Measurements from ENCODE around the gene ZFP36L2.

Gene ZFP36L2

GRCh38 chr2:43246641-43247040, 20.2 kb upstream of the ZFP36L2 start:
- no peak for DNase-seq (ENCODE audit: low read depth)

- no peak for DNase-seq (ENCODE audit: low read depth)
Observed at GRCh38 chr2:43241558-43241957, 15.2 kb upstream of the ZFP36L2 start.

- no peak for DNase-seq (ENCODE audit: low read depth)
Observed at GRCh38 chr2:43240766-43241150, 14.4 kb upstream of the ZFP36L2 start.

- DNase-seq (ENCODE audit: low read depth) = no peak
Observed at GRCh38 chr2:43239981-43240765, 13.8 kb upstream of the ZFP36L2 start.

GRCh38 chr2:43238813-43239212, 12.4 kb upstream of the ZFP36L2 start:
- DNase-seq (ENCODE audit: low read depth) = no peak

- DNase-seq (ENCODE audit: low read depth) = no peak
Observed at GRCh38 chr2:43238176-43238575, 11.8 kb upstream of the ZFP36L2 start.

GRCh38 chr2:43233218-43234212, 7.1 kb upstream of the ZFP36L2 start:
- no peak for DNase-seq (ENCODE audit: low read depth)

- no peak for DNase-seq (ENCODE audit: low read depth)
Observed at GRCh38 chr2:43230951-43231827, 4.8 kb upstream of the ZFP36L2 start.

- DNase-seq (ENCODE audit: low read depth) = no peak
Observed at GRCh38 chr2:43230351-43230885, 4.0 kb upstream of the ZFP36L2 start.

GRCh38 chr2:43228756-43229659, 2.6 kb upstream of the ZFP36L2 start:
- DNase-seq (ENCODE audit: low read depth) = no peak

- DNase-seq (ENCODE audit: low read depth) = no peak
Observed at GRCh38 chr2:43228321-43228751, 1.9 kb upstream of the ZFP36L2 start.

- no peak for DNase-seq (ENCODE audit: low read depth)
Observed at GRCh38 chr2:43227830-43228281, 1.4 kb upstream of the ZFP36L2 start.

GRCh38 chr2:43226955-43227829, 786 bp upstream of the ZFP36L2 start:
- DNase-seq (ENCODE audit: low read depth) = peak; percentile 67

- DNase-seq (ENCODE audit: low read depth) = peak; percentile 69
Observed at GRCh38 chr2:43225788-43226557, 433 bp downstream of the ZFP36L2 start.

GRCh38 chr2:43225093-43225787, 1.2 kb downstream of the ZFP36L2 start:
- peak; percentile 57 for DNase-seq (ENCODE audit: low read depth)

- DNase-seq (ENCODE audit: low read depth) = peak; percentile 45
Observed at GRCh38 chr2:43224571-43225092, 1.8 kb downstream of the ZFP36L2 start.

GRCh38 chr2:43224131-43224570, 2.3 kb downstream of the ZFP36L2 start:
- DNase-seq (ENCODE audit: low read depth) = peak; percentile 71

Data from activated T-cell treated with anti-CD3 and anti-CD28 coated beads for 48 hours (primary cell).